Measurements from ENCODE around the gene SNX14.

SNX14 gene

DNA sequence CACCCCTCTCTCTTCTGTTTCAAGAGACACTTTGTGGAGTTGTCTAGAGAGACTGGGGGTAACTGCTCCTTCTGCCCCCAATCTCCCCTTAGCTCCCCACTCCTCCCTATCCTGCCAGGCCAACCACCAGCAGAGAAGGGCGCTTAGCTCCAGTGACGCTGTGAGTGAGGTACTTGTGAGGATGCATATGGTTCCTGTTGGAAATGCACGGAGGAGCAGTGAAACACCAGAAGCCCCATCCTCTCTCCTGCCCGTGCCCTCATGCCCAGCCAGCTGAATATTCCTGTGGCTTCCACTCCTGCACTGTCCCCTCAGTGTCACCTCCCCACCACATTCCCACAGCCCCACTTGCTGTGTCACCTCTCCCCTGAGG, 131.9 kb downstream of the SNX14 start:
- DNase-seq = no peak

- no peak for DNase-seq
Observed at GRCh38 chr6:85460921-85461797, 132.5 kb downstream of the SNX14 start.

GRCh38 chr6:85460154-85460920, 133.3 kb downstream of the SNX14 start:
- DNase-seq = no peak

DNA sequence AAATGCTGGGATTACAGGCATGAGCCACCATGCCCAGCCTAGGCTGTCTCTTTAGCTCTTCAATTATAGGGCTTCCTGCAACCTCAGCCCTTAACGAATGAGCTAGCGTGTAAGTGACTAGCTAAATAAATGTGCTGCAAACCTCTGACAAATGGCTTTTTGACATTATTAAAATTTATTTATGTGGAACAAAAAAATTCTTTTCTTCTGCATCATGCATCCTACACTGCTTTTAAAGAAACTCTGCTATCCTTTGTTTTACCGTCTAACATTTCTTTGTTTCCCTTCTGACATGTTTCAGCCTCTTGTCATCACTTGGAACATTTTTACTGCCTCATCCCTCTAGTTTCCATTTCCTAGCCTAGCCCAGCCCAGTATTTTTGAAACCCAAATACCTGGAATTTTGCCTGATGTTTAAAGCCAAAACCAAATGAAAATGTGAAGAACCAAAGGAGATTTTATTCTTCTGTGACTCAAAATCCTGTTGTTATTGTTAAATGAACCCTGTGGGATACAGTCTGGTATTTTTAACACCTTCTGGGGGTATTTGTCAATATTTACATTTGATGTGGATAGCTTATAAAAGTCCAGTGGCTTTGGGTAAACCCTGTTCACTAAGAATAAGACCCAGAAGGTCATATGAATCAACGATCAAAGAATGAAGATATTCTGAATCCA, 134.3 kb downstream of the SNX14 start:
- DNase-seq = no peak

DNA sequence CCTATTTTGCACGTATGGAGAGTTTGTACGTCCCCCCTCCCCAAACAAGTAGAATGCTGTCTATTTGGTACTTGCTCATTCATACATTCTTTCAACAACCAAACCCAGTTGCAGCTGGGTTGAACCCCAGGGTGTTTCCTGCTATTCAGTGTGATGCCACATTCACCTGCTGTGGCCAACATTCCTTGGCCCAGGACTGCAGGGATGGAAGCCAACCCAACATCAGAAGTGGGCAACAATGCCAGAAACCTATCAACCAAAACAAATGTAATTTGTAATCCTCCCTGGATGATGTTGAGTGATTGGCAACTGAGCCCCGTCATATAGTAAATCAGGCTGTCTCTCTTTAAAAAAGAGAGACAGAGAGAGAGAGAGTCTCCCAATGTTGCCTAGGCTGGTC, 134.9 kb downstream of the SNX14 start:
- DNase-seq = no peak

DNA sequence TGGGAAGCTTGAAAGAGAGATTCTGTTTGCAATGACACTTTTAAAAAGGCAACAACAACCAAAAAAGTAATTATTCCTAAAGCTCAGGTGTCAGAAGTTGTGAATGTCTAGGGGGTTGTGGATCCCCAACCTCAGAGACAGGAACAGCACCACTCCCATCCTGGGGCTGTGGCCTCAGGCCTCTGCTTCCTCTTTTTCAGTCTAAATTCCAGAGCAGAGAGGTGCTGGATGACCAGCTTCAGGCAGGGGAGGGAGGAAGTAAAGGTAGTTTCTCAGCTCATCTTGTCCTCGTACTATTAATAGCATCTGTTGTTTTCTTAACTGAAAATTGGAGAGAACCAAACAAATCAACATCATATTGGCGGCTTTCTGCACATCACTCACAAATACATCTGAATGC, 135.5 kb downstream of the SNX14 start:
- DNase-seq = no peak

- DNase-seq = no peak
Observed at GRCh38 chr6:85456782-85457181, 136.9 kb downstream of the SNX14 start.
